Keratinocyte (primary cell): ENCODE data around the gene GNA14. TPM values are rescaled to one million over a fixed set of nuclear protein-coding genes. Genes with fewer than 3 reads are reported as not detected.

Experiments
- DNase-seq: peaks from one replicate; pipeline ENCODE4 v3.0.0-alpha.2; 2011; ENCODE audit warnings: low read depth, missing footprints, low spot score
- FAIRE-seq: peaks from 2 replicates; lab custom pipeline; 2011; peaks lifted over from hg19 to GRCh38; lab: Jason Lieb, UNC
- H2AFZ ChIP-seq: 2 replicates; pipeline ENCODE4 v1.6.0; 2012; ENCODE audit warnings: low read length, control low read depth, inconsistent platforms; ENCODE audit not compliant: control insufficient read depth
- H3K27ac ChIP-seq: 2 replicates; pipeline ENCODE4 v1.5.1; 2011; ENCODE audit warnings: low read length; ENCODE audit not compliant: control insufficient read depth, insufficient read depth
- H3K27me3 ChIP-seq: 3 replicates; pipeline ENCODE4 v1.6.0; 2011; ENCODE audit warnings: low read length; ENCODE audit not compliant: control insufficient read depth, insufficient read depth; ENCODE audit errors: extremely low read depth
- H3K36me3 ChIP-seq, 2 experiments: 2 replicates in 1 of 2; 3 replicates in 1 of 2; pipeline ENCODE4 v1.5.1; 2011; ENCODE audit warnings: low read length in 2 of 2, mild to moderate bottlenecking in 1 of 2; ENCODE audit not compliant: control insufficient read depth in 2 of 2, insufficient read depth in 2 of 2; ENCODE audit errors: extremely low read depth in 1 of 2
- H3K4me1 ChIP-seq: 3 replicates; pipeline ENCODE4 v1.5.1; 2011; ENCODE audit warnings: low read length; ENCODE audit not compliant: control insufficient read depth, insufficient read depth; ENCODE audit errors: extremely low read depth
- H3K4me2 ChIP-seq: 3 replicates; pipeline ENCODE4 v1.6.0; 2011; ENCODE audit warnings: low read depth, low read length; ENCODE audit not compliant: control insufficient read depth, insufficient read depth; ENCODE audit errors: extremely low read depth
- H3K4me3 ChIP-seq, 3 experiments: fragments of 200-600 bp in 1 of 3; sonication (generic) in 1 of 3; 2 replicates in 2 of 3; 3 replicates in 1 of 3; pipeline ENCODE4 v1.5.1; 2011 to 2016; ENCODE audit warnings: low read length in 3 of 3, mild to moderate bottlenecking in 3 of 3, control low read depth in 2 of 3, inconsistent platforms in 1 of 3, low read depth in 1 of 3, mixed read lengths in 1 of 3, mixed run types in 1 of 3, moderate library complexity in 1 of 3; ENCODE audit not compliant: control insufficient read depth in 2 of 3, insufficient read depth in 2 of 3; ENCODE audit errors: extremely low read depth in 1 of 3
- H3K79me2 ChIP-seq: 2 replicates; pipeline ENCODE4 v1.6.0; 2012; ENCODE audit warnings: low read length; ENCODE audit not compliant: control insufficient read depth, insufficient read depth
- H3K9ac ChIP-seq: 3 replicates; pipeline ENCODE4 v1.6.0; 2011; ENCODE audit warnings: low read length; ENCODE audit not compliant: control insufficient read depth, insufficient read depth; ENCODE audit errors: extremely low read depth
- H3K9me1 ChIP-seq: 3 replicates; pipeline ENCODE4 v1.6.0; 2011; ENCODE audit warnings: low read length; ENCODE audit not compliant: control insufficient read depth, insufficient read depth; ENCODE audit errors: extremely low read depth
- H3K9me3 ChIP-seq: 2 replicates; pipeline ENCODE4 v1.5.1; 2012; ENCODE audit warnings: low read depth, low read length; ENCODE audit not compliant: control insufficient read depth
- H4K20me1 ChIP-seq: 3 replicates; pipeline ENCODE4 v1.6.0; 2011; ENCODE audit warnings: low read length; ENCODE audit not compliant: control insufficient read depth, insufficient read depth; ENCODE audit errors: extremely low read depth
- CTCF ChIP-seq, 3 experiments: IDR thresholded peaks in 1 of 3; conservative IDR thresholded peaks in 1 of 3; optimal IDR thresholded peaks in 1 of 3; 2 replicates in 2 of 3; 3 replicates in 1 of 3; pipeline versions ENCODE3 to v1.5.1; 2011; ENCODE audit warnings: low read length in 3 of 3, mild to moderate bottlenecking in 3 of 3, moderate library complexity in 2 of 3, control low read depth in 1 of 3, inconsistent platforms in 1 of 3; ENCODE audit not compliant: insufficient read depth in 2 of 3; ENCODE audit errors: extremely low read depth in 1 of 3
- EZH2 ChIP-seq: IDR thresholded peaks from one replicate; pipeline ENCODE4 v1.6.1; 2012; ENCODE audit warnings: inconsistent platforms, mild to moderate bottlenecking, low read length, moderate library complexity
- dilution Hi-C: fragments of 300-500 bp; cut with MboI; formaldehyde crosslinking; loops from one replicate; pipeline ENCODE4 v1.7.0; 2020; ENCODE audit warnings: low sequenced_read_pairs; ENCODE audit not compliant: extremely low pct_ligation_motif_present
- polyA plus RNA-seq, 5 experiments: library from polyadenylated mRNA; depleted of rRNA in 3 of 5; stranded (reverse) in 3 of 5; stranded (forward) in 1 of 5; unstranded in 1 of 5; fragments of >200 nt; gene quantifications; 1 replicate in 1 of 5; 2 replicates in 3 of 5; 3 replicates in 1 of 5; pipeline versions ENCODE4 v1.2.1 to v1.2.3, GENCODE V29; 2011 to 2012; ENCODE audit warnings: missing spikeins in 2 of 5, low read depth in 1 of 5, low replicate concordance in 1 of 5

The GNA14 gene
- polyA plus RNA-seq, 1 donor (not counting 4 experiments of a cell fraction or from before 2014, with no cell fraction given): not detected

- dilution Hi-C loops: no loop called here
- no peak overlapping the region for H3K27ac ChIP-seq
- no peak overlapping the region for H3K9ac ChIP-seq
- no peaks in the 10 kb centered on the region for H3K36me3 ChIP-seq
- no peaks in the 10 kb centered on the region for H3K9me3 ChIP-seq
- H3K4me1 ChIP-seq: no peaks in the 10 kb centered on the region
- no peaks in the 10 kb centered on the region for H3K79me2 ChIP-seq
- TF ChIP-seq EZH2: no peak
- no peak for TF ChIP-seq CTCF (optimal IDR thresholded peaks at IDR 0.05 in 1 of 3, IDR thresholded peaks at IDR 0.05 in 1 of 3, conservative IDR thresholded peaks at IDR 0.05 in 1 of 3; ENCODE audit: extremely low read depth in 1 of 3, insufficient read depth in 2 of 3, low read length in 3 of 3)
- no peaks in the 10 kb centered on the region for H3K9me1 ChIP-seq
- H3K27me3 ChIP-seq: no peaks in the 10 kb centered on the region
- H3K4me3 ChIP-seq: no peak overlapping the region
- H4K20me1 ChIP-seq: no peaks in the 10 kb centered on the region
- no peak for FAIRE-seq
- no peak for DNase-seq
- no peak overlapping the region for H3K4me2 ChIP-seq
- no peak overlapping the region for H2AFZ ChIP-seq
Measured at GRCh38 chr9:77616191-77616590, 31.9 kb downstream of the GNA14 start.

GRCh38 chr9:77614645-77615044, 33.5 kb downstream of the GNA14 start:
- Histone ChIP-seq H3K9ac (no peak overlapping the region), H3K36me3 (no peaks in the 10 kb centered on the region), H3K9me1 (no peaks in the 10 kb centered on the region), H3K27me3 (no peaks in the 10 kb centered on the region), H3K4me2 (no peak overlapping the region), H2AFZ (no peak overlapping the region), H3K9me3 (no peaks in the 10 kb centered on the region), H4K20me1 (no peaks in the 10 kb centered on the region), H3K4me3 (no peak overlapping the region), H3K79me2 (no peaks in the 10 kb centered on the region), H3K4me1 (no peaks in the 10 kb centered on the region), H3K27ac (no peak overlapping the region)
- DNase-seq: no peak
- no peak for FAIRE-seq
- dilution Hi-C loops: no loop called here
- TF ChIP-seq CTCF (optimal IDR thresholded peaks at IDR 0.05 in 1 of 3, IDR thresholded peaks at IDR 0.05 in 1 of 3, conservative IDR thresholded peaks at IDR 0.05 in 1 of 3; ENCODE audit: extremely low read depth in 1 of 3, insufficient read depth in 2 of 3, low read length in 3 of 3): no peak
- TF ChIP-seq EZH2: no peak
